Effector memory CD8-positive, alpha-beta T cell (primary cell): ENCODE measurements around the gene BBOX1.

Experiments used
- ATAC-seq: fragments of 150-1000 bp; cut with Tn5 transposase; replicated peaks from 2 replicates; pipeline ENCODE4 v1.10.0; 2021; ENCODE audit warnings: mild to moderate bottlenecking, moderate library complexity
- DNase-seq, 3 experiments: peaks; one replicate each; pipeline ENCODE4 v3.0.0; 2021
- H3K27ac Mint-ChIP-seq, 2 donors: one replicate each; pipeline ENCODE4 v1.8.0; 2022; ENCODE audit warnings: mild to moderate bottlenecking in 2 of 2, mixed read lengths in 2 of 2, moderate library complexity in 2 of 2
- H3K27me3 Mint-ChIP-seq, 2 donors: one replicate each; pipeline ENCODE4 v1.8.0; 2022; ENCODE audit warnings: mixed read lengths in 2 of 2
- H3K36me3 Mint-ChIP-seq: one replicate; pipeline ENCODE4 v1.8.0; 2022; ENCODE audit warnings: mild to moderate bottlenecking, moderate library complexity, mixed read lengths; ENCODE audit not compliant: insufficient read depth
- H3K4me1 Mint-ChIP-seq, 2 donors: one replicate each; pipeline ENCODE4 v1.8.0; 2022; ENCODE audit warnings: low read depth in 2 of 2, mixed read lengths in 2 of 2
- H3K4me3 Mint-ChIP-seq, 2 donors: one replicate each; pipeline ENCODE4 v1.8.0; 2022; ENCODE audit warnings: mild to moderate bottlenecking in 2 of 2, mixed read lengths in 2 of 2, moderate library complexity in 2 of 2
- H3K9me3 Mint-ChIP-seq, 2 donors: one replicate each; pipeline ENCODE4 v1.8.0; 2022; ENCODE audit warnings: mixed read lengths in 2 of 2

Gene BBOX1

DNA sequence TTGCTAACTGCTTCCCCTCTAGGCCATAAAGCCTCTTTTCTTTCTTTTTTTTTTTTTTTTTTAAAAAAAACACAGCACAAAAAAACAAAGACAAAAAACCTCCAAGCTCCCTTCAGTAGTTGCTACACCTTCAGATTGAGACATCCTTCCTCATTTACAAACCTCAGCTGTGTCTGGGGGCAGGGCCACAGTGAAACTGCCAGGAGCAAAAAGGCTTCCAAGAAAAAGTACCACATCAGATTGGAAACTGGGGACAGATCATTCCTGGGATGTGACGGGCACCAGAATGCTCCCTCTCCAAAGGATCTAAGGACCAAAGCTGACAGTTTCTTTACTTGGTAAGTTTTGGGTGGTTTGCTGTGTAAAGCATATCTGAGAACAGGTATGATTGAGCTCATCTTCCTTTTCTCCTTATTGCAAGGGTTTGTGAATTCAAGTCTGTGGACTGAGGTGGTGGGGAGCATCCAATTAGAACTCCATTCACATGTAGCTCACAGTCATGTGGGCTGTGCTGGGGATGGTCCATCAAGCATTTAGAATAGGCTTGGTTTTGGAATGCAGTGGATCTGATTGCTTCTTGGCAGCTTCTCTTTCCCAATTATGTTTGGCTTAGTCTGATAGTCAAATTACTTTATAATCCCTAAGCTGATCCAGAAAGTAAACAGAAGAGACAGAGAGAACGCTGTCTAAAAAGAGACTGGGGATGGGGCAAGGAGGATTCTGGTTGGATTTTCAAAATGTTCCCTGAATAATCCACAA lies 705 bp downstream of the BBOX1 start:
- Mint-ChIP-seq H3K36me3 (no peaks in the 10 kb centered on the region), H3K4me3 (no peak overlapping the region), H3K27me3 (no peaks in the 10 kb centered on the region), H3K27ac (no peak overlapping the region), H3K4me1 (no peaks in the 10 kb centered on the region), H3K9me3 (peaks cover 5 to 6% of the 10 kb centered on the region in 2 donors)
- ATAC-seq (no peak), DNase-seq (no peak)

GRCh38 chr11:27046956-27047355 lies 6.3 kb downstream of the BBOX1 start:
- no peaks in the 10 kb centered on the region for H3K4me1 Mint-ChIP-seq
- DNase-seq (no peak), ATAC-seq (no peak)
- peaks cover 3% of the 10 kb centered on the region for H3K36me3 Mint-ChIP-seq
- no peak overlapping the region for H3K27ac Mint-ChIP-seq
- no peak overlapping the region for H3K4me3 Mint-ChIP-seq
- H3K9me3 Mint-ChIP-seq, result peaks cover 0 to 6% of the 10 kb centered on the region in 2 donors
- H3K27me3 Mint-ChIP-seq, result no peaks in the 10 kb centered on the region

DNA sequence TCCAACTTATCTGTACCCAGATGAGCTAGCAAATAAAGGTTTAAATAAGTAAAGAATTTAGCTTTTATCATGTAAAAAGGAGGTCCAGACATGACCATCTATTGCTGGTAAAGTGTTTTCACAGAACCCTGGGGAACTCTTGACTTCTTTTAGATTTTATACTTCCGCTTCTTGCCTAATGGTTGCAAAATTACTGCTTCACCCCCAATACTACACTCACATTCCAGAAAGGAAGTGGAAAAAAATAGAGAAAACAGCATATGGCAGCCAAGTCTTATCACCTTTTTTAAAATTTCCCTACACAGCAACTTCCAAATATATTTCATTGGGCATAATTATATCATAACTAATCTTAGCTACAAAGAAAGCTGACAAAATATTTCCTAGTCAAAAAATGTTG lies 12.1 kb downstream of the BBOX1 start:
- no peak overlapping the region for H3K27ac Mint-ChIP-seq
- ATAC-seq, result no peak
- H3K27me3 Mint-ChIP-seq, result no peaks in the 10 kb centered on the region

DNA sequence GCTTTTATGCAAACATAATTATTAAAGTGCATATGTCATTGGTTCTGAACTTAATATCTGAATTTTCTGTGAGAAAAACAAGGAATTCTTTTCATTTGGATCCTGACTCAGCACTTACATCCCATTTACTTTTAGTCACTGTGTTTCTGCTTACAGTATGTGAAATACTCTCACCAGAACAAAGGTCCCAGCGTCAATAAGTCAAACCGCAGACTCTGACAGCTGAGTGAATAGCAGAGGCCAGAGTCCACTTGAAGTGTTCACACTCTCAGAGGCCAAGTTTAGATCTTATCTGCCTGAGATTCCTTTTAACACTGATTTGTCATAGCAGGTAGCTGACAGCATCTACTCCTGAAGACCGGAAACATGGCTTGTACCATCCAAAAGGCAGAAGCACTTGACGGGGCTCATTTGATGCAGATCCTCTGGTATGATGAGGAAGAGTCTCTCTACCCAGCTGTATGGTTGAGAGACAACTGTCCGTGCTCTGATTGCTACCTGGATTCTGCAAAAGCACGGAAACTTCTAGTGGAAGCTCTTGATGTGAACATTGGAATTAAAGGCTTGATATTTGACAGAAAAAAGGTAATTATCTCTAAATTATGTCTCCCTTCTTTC lies 14.6 kb downstream of the BBOX1 start:
- Mint-ChIP-seq H3K27me3 (no peaks in the 10 kb centered on the region), H3K27ac (no peak overlapping the region), H3K9me3 (peaks cover 3 to 7% of the 10 kb centered on the region in 2 donors), H3K36me3 (no peaks in the 10 kb centered on the region), H3K4me3 (no peak overlapping the region), H3K4me1 (no peaks in the 10 kb centered on the region)
- ATAC-seq, result no peak
- DNase-seq, result no peak

More for the DNA sequence above, 12.1 kb downstream of the BBOX1 start:
- no peaks in the 10 kb centered on the region for H3K36me3 Mint-ChIP-seq
- H3K4me1 Mint-ChIP-seq, result no peaks in the 10 kb centered on the region
- no peak for DNase-seq
- H3K9me3 Mint-ChIP-seq, result peaks cover 0 to 2% of the 10 kb centered on the region in 2 donors
- H3K4me3 Mint-ChIP-seq, result no peak overlapping the region

- no peak overlapping the region for H3K4me3 Mint-ChIP-seq
- H3K36me3 Mint-ChIP-seq, result no peaks in the 10 kb centered on the region
- DNase-seq (no peak), ATAC-seq (no peak)
- H3K27ac Mint-ChIP-seq, result no peak overlapping the region
- H3K9me3 Mint-ChIP-seq, result peaks cover 3 to 7% of the 10 kb centered on the region in 2 donors
- H3K27me3 Mint-ChIP-seq, result no peaks in the 10 kb centered on the region
- H3K4me1 Mint-ChIP-seq, result no peaks in the 10 kb centered on the region
Measured at GRCh38 chr11:27057091-27057780, 16.6 kb downstream of the BBOX1 start.

- H3K36me3 Mint-ChIP-seq, result no peaks in the 10 kb centered on the region
- peaks cover 1 to 7% of the 10 kb centered on the region in 2 donors for H3K9me3 Mint-ChIP-seq
- no peak for ATAC-seq
- no peak for DNase-seq
- H3K4me3 Mint-ChIP-seq, result no peak overlapping the region
- no peak overlapping the region for H3K27ac Mint-ChIP-seq
- H3K4me1 Mint-ChIP-seq, result no peaks in the 10 kb centered on the region
- no peaks in the 10 kb centered on the region for H3K27me3 Mint-ChIP-seq
Measured at GRCh38 chr11:27058456-27058855, 17.8 kb downstream of the BBOX1 start.

DNA sequence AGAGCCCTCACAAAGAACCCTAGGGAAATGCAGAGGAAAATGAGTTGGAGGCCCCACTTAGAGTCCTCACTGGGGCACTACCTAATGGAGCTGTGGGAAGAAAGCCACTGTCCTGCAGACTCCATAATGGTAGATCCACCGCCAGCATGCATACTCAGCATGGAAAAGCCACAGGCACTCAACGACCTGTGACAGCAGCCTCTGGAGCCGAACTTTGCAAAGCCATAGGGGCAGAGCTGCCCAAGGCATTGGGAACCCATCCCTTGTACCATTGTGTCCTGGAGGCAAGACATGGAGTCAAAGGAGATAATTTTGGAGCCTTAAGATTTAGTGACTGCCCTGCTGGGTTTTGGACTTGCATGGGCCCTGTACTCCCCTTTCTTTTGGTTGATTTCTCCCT lies 18.8 kb downstream of the BBOX1 start:
- ATAC-seq (no peak), DNase-seq (no peak)
- Mint-ChIP-seq H3K9me3 (peaks cover 1 to 11% of the 10 kb centered on the region in 2 donors), H3K36me3 (no peaks in the 10 kb centered on the region), H3K27me3 (no peaks in the 10 kb centered on the region), H3K4me3 (no peak overlapping the region), H3K4me1 (no peaks in the 10 kb centered on the region), H3K27ac (no peak overlapping the region)

DNA sequence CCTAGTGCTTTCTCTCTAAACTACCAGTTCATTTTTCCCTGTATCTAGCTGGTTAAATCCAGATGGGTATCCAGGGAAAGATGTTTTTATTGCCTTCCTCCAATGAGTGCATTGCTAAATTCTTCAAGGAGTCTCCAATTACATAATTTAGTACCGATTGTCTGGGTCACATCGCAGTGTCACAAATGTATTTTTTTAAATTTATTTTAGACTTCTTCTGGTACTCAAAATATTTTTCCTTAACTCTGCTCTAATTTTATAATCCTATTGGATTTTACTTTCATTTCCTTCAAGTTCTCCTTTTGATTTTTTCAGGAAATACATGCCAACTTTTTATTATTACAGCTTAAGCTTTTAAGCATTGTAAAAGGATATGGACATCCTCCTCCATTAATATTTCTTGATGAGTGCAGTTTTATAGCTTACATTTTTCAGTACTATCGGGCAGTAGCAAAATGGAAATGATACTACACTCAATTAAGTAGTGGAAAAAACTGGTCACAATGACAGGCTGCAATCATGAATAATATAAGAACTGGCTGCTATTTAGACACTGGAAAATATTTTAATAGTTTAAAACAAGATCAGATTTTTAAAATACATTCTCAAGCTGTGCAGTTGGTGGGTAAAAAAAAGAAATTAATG lies 20.3 kb downstream of the BBOX1 start:
- no peaks in the 10 kb centered on the region for H3K27me3 Mint-ChIP-seq
- DNase-seq (no peak), ATAC-seq (no peak)
- H3K27ac Mint-ChIP-seq, result no peak overlapping the region
- H3K4me1 Mint-ChIP-seq, result no peaks in the 10 kb centered on the region
- H3K4me3 Mint-ChIP-seq, result no peak overlapping the region
- peaks cover 1 to 13% of the 10 kb centered on the region in 2 donors for H3K9me3 Mint-ChIP-seq
- H3K36me3 Mint-ChIP-seq, result no peaks in the 10 kb centered on the region

DNA sequence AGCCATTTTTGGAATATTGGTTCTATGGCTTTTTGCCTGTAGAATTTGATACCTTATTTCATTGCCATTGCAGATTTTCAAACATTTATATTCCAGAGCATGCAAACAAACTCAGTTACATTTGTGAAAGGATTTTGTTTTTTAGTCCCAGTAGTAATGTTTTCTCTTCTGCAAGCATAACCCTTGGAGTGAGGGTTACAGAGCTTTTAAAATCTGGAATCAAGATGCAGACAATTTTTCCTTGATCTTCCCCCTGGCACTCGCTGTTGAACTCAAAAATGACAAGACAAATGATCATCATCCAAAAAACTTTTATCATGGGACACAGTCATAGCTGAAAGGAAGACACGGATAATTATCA lies 20.8 kb downstream of the BBOX1 start:
- Mint-ChIP-seq H3K4me1 (no peaks in the 10 kb centered on the region), H3K27ac (no peak overlapping the region), H3K36me3 (no peaks in the 10 kb centered on the region), H3K4me3 (no peak overlapping the region), H3K27me3 (no peaks in the 10 kb centered on the region), H3K9me3 (peaks cover 1 to 13% of the 10 kb centered on the region in 2 donors)
- no peak for ATAC-seq
- DNase-seq, result no peak

- no peaks in the 10 kb centered on the region for H3K36me3 Mint-ChIP-seq
- no peaks in the 10 kb centered on the region for H3K27me3 Mint-ChIP-seq
- no peak overlapping the region for H3K4me3 Mint-ChIP-seq
- DNase-seq, result no peak
- no peak overlapping the region for H3K27ac Mint-ChIP-seq
- H3K9me3 Mint-ChIP-seq, result peaks cover 0 to 6% of the 10 kb centered on the region in 2 donors
- H3K4me1 Mint-ChIP-seq, result no peaks in the 10 kb centered on the region
- ATAC-seq, result no peak
Measured at GRCh38 chr11:27064086-27064485, 23.5 kb downstream of the BBOX1 start.

DNA sequence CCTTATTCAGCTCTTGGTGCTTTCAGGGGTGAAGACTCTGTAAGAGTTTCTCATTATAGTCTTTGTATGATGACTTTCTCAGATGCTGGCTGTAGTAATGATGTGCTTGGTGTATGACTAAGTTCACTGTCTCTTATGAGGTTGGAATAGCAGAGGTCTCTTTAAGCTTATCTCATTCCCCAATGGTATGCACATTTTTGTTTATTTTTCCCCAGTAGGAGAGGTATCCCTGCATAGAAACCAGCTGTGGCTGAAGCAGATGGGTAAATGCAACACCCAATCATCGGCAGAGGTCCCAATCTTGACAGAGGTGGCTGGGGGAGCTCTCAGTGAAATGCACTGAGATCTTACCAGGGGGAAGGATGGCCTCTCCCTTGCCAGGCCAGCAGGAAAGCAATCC lies 34.6 kb downstream of the BBOX1 start:
- no peaks in the 10 kb centered on the region for H3K36me3 Mint-ChIP-seq
- no peak overlapping the region for H3K27ac Mint-ChIP-seq
- H3K9me3 Mint-ChIP-seq, result peaks cover 8 to 25% of the 10 kb centered on the region in 2 donors
- ATAC-seq, result no peak
- H3K4me1 Mint-ChIP-seq, result no peaks in the 10 kb centered on the region
- no peak for DNase-seq
- H3K4me3 Mint-ChIP-seq, result no peak overlapping the region
- H3K27me3 Mint-ChIP-seq, result no peaks in the 10 kb centered on the region

- H3K9me3 Mint-ChIP-seq, result peaks cover 8 to 29% of the 10 kb centered on the region in 2 donors
- no peaks in the 10 kb centered on the region for H3K27me3 Mint-ChIP-seq
- DNase-seq (no peak), ATAC-seq (no peak)
- H3K27ac Mint-ChIP-seq, result no peak overlapping the region
- no peaks in the 10 kb centered on the region for H3K36me3 Mint-ChIP-seq
- no peak overlapping the region for H3K4me3 Mint-ChIP-seq
- H3K4me1 Mint-ChIP-seq, result no peaks in the 10 kb centered on the region
Measured at GRCh38 chr11:27075655-27076054, 35.0 kb downstream of the BBOX1 start.

GRCh38 chr11:27076121-27076589 lies 35.5 kb downstream of the BBOX1 start:
- H3K27ac Mint-ChIP-seq, result no peak overlapping the region
- no peaks in the 10 kb centered on the region for H3K4me1 Mint-ChIP-seq
- H3K27me3 Mint-ChIP-seq, result no peaks in the 10 kb centered on the region
- H3K4me3 Mint-ChIP-seq, result no peak overlapping the region
- ATAC-seq (no peak), DNase-seq (no peak)
- H3K9me3 Mint-ChIP-seq, result peaks cover 8 to 31% of the 10 kb centered on the region in 2 donors
- H3K36me3 Mint-ChIP-seq, result no peaks in the 10 kb centered on the region
